T-cell (primary cell): ENCODE results near the gene CLK2. TPM values are rescaled to one million over a fixed set of nuclear protein-coding genes. Genes with fewer than 3 reads are reported as not detected.
"Not testable (repeated sequence)": the region's sequence is repeated elsewhere in the genome, so short reads cannot be mapped to it uniquely, and the experiment has no call there.

Experiments used
- ATAC-seq, 4 experiments: fragments of 200-7000 bp in 3 of 4; fragments of 150-1000 bp in 1 of 4; cut with Tn5 transposase; replicated peaks in 1 of 4; 1 replicate in 3 of 4; 2 replicates in 1 of 4; pipeline ENCODE4 v1.10.0; 2021; ENCODE audit warnings: moderate library complexity in 3 of 4, mild to moderate bottlenecking in 2 of 4, moderate number of reproducible peaks in 1 of 4
- CTCF ChIA-PET, 2 donors: fragments of 300-600 bp; sonication (Branson Sonifier 250); formaldehyde crosslinking; loops; one replicate each; lab custom pipeline; 2022; ENCODE audit warnings: antibody characterized with exemption in 2 of 2; lab: Charles Lee
- POLR2A ChIA-PET, 2 donors: fragments of 300-600 bp; sonication (Branson Sonifier 250); formaldehyde crosslinking; loops; one replicate each; lab custom pipeline; 2022; ENCODE audit warnings: antibody characterized with exemption in 2 of 2; lab: Charles Lee
- DNase-seq, 35 experiments: peaks; one replicate each; pipeline versions ENCODE4 v3.0.0 to v3.0.0-alpha.2; 2013 to 2023
- H3K27ac ChIP-seq: one replicate; pipeline ENCODE4 v1.5.1; 2013; ENCODE audit warnings: low read length
- H3K27me3 ChIP-seq, 2 experiments: replicated peaks in 1 of 2; 1 replicate in 1 of 2; 2 replicates in 1 of 2; pipeline versions ENCODE4 v1.6.1 to v1.7.0; 2013; ENCODE audit warnings: low read length in 1 of 2, mixed read lengths in 1 of 2; ENCODE audit not compliant: control insufficient read depth in 2 of 2, insufficient read depth in 2 of 2; ENCODE audit errors: extremely low read depth in 1 of 2
- H3K36me3 ChIP-seq, 2 donors: 1 replicate in 1 of 2; 2 replicates in 1 of 2; pipeline versions ENCODE4 v1.6.1 to v1.7.0; 2013; ENCODE audit warnings: low read length in 1 of 2; ENCODE audit not compliant: control insufficient read depth in 2 of 2, insufficient read depth in 1 of 2; ENCODE audit errors: extremely low read depth in 1 of 2
- H3K4me1 ChIP-seq, 2 experiments: 1 replicate in 1 of 2; 2 replicates in 1 of 2; pipeline versions ENCODE4 v1.6.1 to v1.7.0; 2013; ENCODE audit warnings: low read length in 2 of 2, mixed read lengths in 1 of 2; ENCODE audit not compliant: insufficient read depth in 2 of 2, control insufficient read depth in 1 of 2; ENCODE audit errors: extremely low read depth in 1 of 2
- H3K4me3 ChIP-seq, 2 donors: 1 replicate in 1 of 2; 2 replicates in 1 of 2; pipeline versions ENCODE4 v1.5.1 to v1.7.0; 2013; ENCODE audit warnings: mild to moderate bottlenecking in 2 of 2, low read length in 1 of 2, moderate library complexity in 1 of 2; ENCODE audit not compliant: control insufficient read depth in 1 of 2; ENCODE audit errors: extremely low read depth in 1 of 2
- H3K9me3 ChIP-seq: 2 replicates; pipeline ENCODE4 v1.7.0; 2013
- H3K27ac Mint-ChIP-seq, 2 donors: one replicate each; pipeline ENCODE4 v1.8.0; 2020 to 2021; ENCODE audit warnings: mild to moderate bottlenecking in 2 of 2, mixed read lengths in 2 of 2
- H3K27me3 Mint-ChIP-seq, 2 donors: one replicate each; pipeline ENCODE4 v1.8.0; 2021 to 2022; ENCODE audit warnings: mixed read lengths in 2 of 2
- H3K36me3 Mint-ChIP-seq: one replicate; pipeline ENCODE4 v1.8.0; 2021; ENCODE audit warnings: mixed read lengths
- H3K4me1 Mint-ChIP-seq, 3 donors: one replicate each; pipeline ENCODE4 v1.8.0; 2020 to 2022; ENCODE audit warnings: mixed read lengths in 3 of 3, mild to moderate bottlenecking in 1 of 3
- H3K4me3 Mint-ChIP-seq, 3 donors: one replicate each; pipeline ENCODE4 v1.8.0; 2020 to 2022; ENCODE audit warnings: mild to moderate bottlenecking in 3 of 3, mixed read lengths in 3 of 3, moderate library complexity in 3 of 3
- H3K9me3 Mint-ChIP-seq, 3 donors: one replicate each; pipeline ENCODE4 v1.8.0; 2020 to 2022; ENCODE audit warnings: mixed read lengths in 3 of 3
- WGBS: methylation state at CpG from one replicate; pipeline ENCODE4 v1.1.5; 2013; ENCODE audit warnings: missing lambda C conversion rate; ENCODE audit not compliant: insufficient coverage; 5-methylcytosine and 5-hydroxymethylcytosine counted together
- total RNA-seq, 35 experiments: library from RNA in 6 of 35; stranded (reverse) in 6 of 35; fragments of 120-200 nt in 1 of 35; gene quantifications; one replicate each; pipeline versions ENCODE4 v1.2.1 to v1.2.4 and lab custom pipeline; 2013 to 2026

Gene CLK2
- total RNA-seq, 5 donors from 2014 or later (not counting 1 experiment from before 2014, with no cell fraction given) = 76.4 to 123 (median 110) TPM

GRCh38 chr1:155226188-155226909 is 47.0 kb downstream of the CLK2 start:
- DNase-seq (peak; percentile 72 to 96 (median 85)), ATAC-seq (peak; percentile 48 to 56 (median 52))
- Mint-ChIP-seq H3K27me3 (no peaks in the 10 kb centered on the region), H3K27ac (peak overlapping the region; percentile 87 to 95), H3K4me1 (peaks cover 22 to 34% (median 31%) of the 10 kb centered on the region in 3 donors), H3K9me3 (no peaks in the 10 kb centered on the region), H3K4me3 (peak overlapping the region; percentile 85 to 93 (median 85)), H3K36me3 (no peaks in the 10 kb centered on the region)
- peak overlapping the region; percentile 87 for H3K27ac ChIP-seq
- peaks cover 9 to 24% of the 10 kb centered on the region in 2 experiments for H3K4me1 ChIP-seq
- 0% methylated on average over 6 of the region's 7 CpGs for WGBS
- H3K27me3 ChIP-seq = no peaks in the 10 kb centered on the region
- peak overlapping the region; percentile 66 to 81 for H3K4me3 ChIP-seq
- H3K9me3 ChIP-seq = no peaks in the 10 kb centered on the region
- H3K36me3 ChIP-seq = peaks cover 0 to 3% of the 10 kb centered on the region in 2 donors
- CTCF ChIA-PET = interaction anchor here (0.7 to 2.5 kb wide), 11 partner anchors 14 to 135 kb away, joined by 3 to 16 read pairs (median 3); partner anchors contain the start of genes KRTCAP2 (in 1 of the 2), MTX1 (in 1 of the 2) and THBS3 (in 1 of the 2)
- POLR2A ChIA-PET = interaction anchor here in 1 of 2 donors (0.6 kb wide), 1 partner anchor 10 kb away, joined by 3 read pairs; no protein-coding TSS in a partner anchor

GRCh38 chr1:155225404-155225759 is 47.9 kb downstream of the CLK2 start:
- WGBS = 100% methylated on average over 4 of the region's 8 CpGs
- CTCF ChIA-PET = interaction anchor here (0.7 to 2.5 kb wide), 4 partner anchors 18 to 98 kb away, joined by 4 to 16 read pairs (median 4); partner anchors contain the start of gene KRTCAP2 (in 1 of the 2)
- not testable (repeated sequence) for H3K4me3 Mint-ChIP-seq

GRCh38 chr1:155223047-155223446 is 50.3 kb downstream of the CLK2 start:
- no peaks in the 10 kb centered on the region for H3K9me3 ChIP-seq
- POLR2A ChIA-PET = no interaction called here
- Mint-ChIP-seq H3K4me1 (peaks cover 34 to 51% (median 45%) of the 10 kb centered on the region in 3 donors), H3K27ac (no peak overlapping the region), H3K9me3 (no peaks in the 10 kb centered on the region), H3K4me3 (no peak overlapping the region), H3K36me3 (no peaks in the 10 kb centered on the region), H3K27me3 (no peaks in the 10 kb centered on the region)
- H3K27ac ChIP-seq = no peak overlapping the region
- 69% methylated on average over 3 of the region's 7 CpGs for WGBS
- H3K4me3 ChIP-seq = no peak overlapping the region
- CTCF ChIA-PET = interaction anchor here (0.6 to 1.4 kb wide), 2 partner anchors 15 to 50 kb away, joined by 3 read pairs; partner anchors contain the start of genes KRTCAP2 (in 1 of the 2) and THBS3 (in 1 of the 2)
- peaks cover 0 to 3% of the 10 kb centered on the region in 2 donors for H3K36me3 ChIP-seq
- no peak for DNase-seq
- ATAC-seq = no peak
- peaks cover 16 to 36% of the 10 kb centered on the region in 2 experiments for H3K4me1 ChIP-seq
- H3K27me3 ChIP-seq = no peaks in the 10 kb centered on the region

More at GRCh38 chr1:155225404-155225759, 47.9 kb downstream of the CLK2 start:
- H3K36me3 ChIP-seq, ATAC-seq, H3K4me3 ChIP-seq, H3K27me3 ChIP-seq, H3K9me3 Mint-ChIP-seq, H3K9me3 ChIP-seq, H3K36me3 Mint-ChIP-seq, H3K27me3 Mint-ChIP-seq, H3K27ac ChIP-seq, DNase-seq: not testable (repeated sequence)
- Mint-ChIP-seq H3K27ac (peak overlapping the region; percentile 61 to 95), H3K4me1 (peaks cover 22 to 38% (median 34%) of the 10 kb centered on the region in 3 donors)
- POLR2A ChIA-PET = interaction anchor here in 1 of 2 donors (0.6 kb wide), 1 partner anchor 9 kb away, joined by 3 read pairs; no protein-coding TSS in a partner anchor
- peaks cover 9 to 27% of the 10 kb centered on the region in 2 experiments for H3K4me1 ChIP-seq

- ChIA-PET CTCF (interaction anchor here in 1 of 2 donors (1.5 kb wide), 1 partner anchor 13 kb away, joined by 3 read pairs; no protein-coding TSS in a partner anchor), POLR2A (interaction anchor here in 1 of 2 donors (0.6 kb wide), 1 partner anchor 39 kb away, joined by 6 read pairs; no protein-coding TSS in a partner anchor)
- not testable (repeated sequence) for H3K4me3 Mint-ChIP-seq, H3K4me3 ChIP-seq, H3K9me3 Mint-ChIP-seq, ATAC-seq, H3K36me3 Mint-ChIP-seq, H3K27me3 Mint-ChIP-seq, H3K9me3 ChIP-seq, H3K36me3 ChIP-seq, H3K27ac ChIP-seq, H3K27me3 ChIP-seq, DNase-seq
- H3K4me1 Mint-ChIP-seq = peaks cover 12 to 27% (median 25%) of the 10 kb centered on the region in 3 donors
- H3K27ac Mint-ChIP-seq = peak overlapping the region; percentile 76 to 82
- WGBS = no CpG with 5 or more reads among the region's 10 CpGs
- peaks cover 7 to 16% of the 10 kb centered on the region in 2 experiments for H3K4me1 ChIP-seq
These were observed 52.9 kb downstream of the CLK2 start for GRCh38 chr1:155220211-155220965.

GRCh38 chr1:155219592-155220031 is 53.7 kb downstream of the CLK2 start:
- DNase-seq = peak in 3 of 35 experiments; percentile 12 to 35 (median 26)

More at GRCh38 chr1:155219592-155220031, 53.7 kb downstream of the CLK2 start:
- WGBS = no CpG with 5 or more reads among the region's 1 CpG
- ChIA-PET POLR2A (interaction anchor here in 1 of 2 donors (0.6 to 0.7 kb wide), 2 partner anchors 9 to 40 kb away, joined by 3 to 6 read pairs; no protein-coding TSS in a partner anchor), CTCF (interaction anchor here in 1 of 2 donors (0.5 to 1.5 kb wide), 2 partner anchors 13 to 339 kb away, joined by 3 read pairs; no protein-coding TSS in a partner anchor)
- no peak overlapping the region for H3K4me3 Mint-ChIP-seq
- no peaks in the 10 kb centered on the region for H3K27me3 ChIP-seq
- H3K27ac Mint-ChIP-seq = peak overlapping the region in 1 of 2 donors; percentile 82
- ATAC-seq = peak in 2 of 4 experiments; percentile 7 to 36
- no peak overlapping the region for H3K4me3 ChIP-seq
- H3K4me1 Mint-ChIP-seq = peaks cover 12 to 32% (median 29%) of the 10 kb centered on the region in 3 donors
- no peaks in the 10 kb centered on the region for H3K36me3 ChIP-seq
- peaks cover 3% of the 10 kb centered on the region for H3K36me3 Mint-ChIP-seq
- H3K9me3 Mint-ChIP-seq = no peaks in the 10 kb centered on the region
- H3K27me3 Mint-ChIP-seq = no peaks in the 10 kb centered on the region
- peak overlapping the region; percentile 25 for H3K27ac ChIP-seq
- H3K9me3 ChIP-seq = no peaks in the 10 kb centered on the region
- H3K4me1 ChIP-seq = peaks cover 7 to 23% of the 10 kb centered on the region in 2 experiments
